H9 (cell line): ENCODE measurements around the gene RBM15. TPM values are rescaled to one million over a fixed set of nuclear protein-coding genes. Genes with fewer than 3 reads are reported as not detected.

Experiments used
- DNase-seq: peaks from one replicate; pipeline ENCODE4 v3.0.0-alpha.2; 2017
- H2AFZ ChIP-seq: one replicate; pipeline ENCODE4 v1.6.1; 2013; ENCODE audit warnings: mild to moderate bottlenecking, low read length, control low read depth, moderate library complexity
- H2AK5ac ChIP-seq: 2 replicates; pipeline ENCODE4 v1.6.1; 2013; ENCODE audit warnings: low read length, control low read depth, mixed read lengths; ENCODE audit not compliant: insufficient read length
- H2BK120ac ChIP-seq: one replicate; pipeline ENCODE4 v1.6.1; 2013; ENCODE audit warnings: low read depth, mild to moderate bottlenecking, low read length, control low read depth, inconsistent platforms; ENCODE audit not compliant: poor library complexity, severe bottlenecking
- H2BK12ac ChIP-seq: 2 replicates; pipeline ENCODE4 v1.6.1; 2013; ENCODE audit warnings: low read length, control low read depth, mixed read lengths, low read depth; ENCODE audit not compliant: insufficient read length
- H2BK15ac ChIP-seq: 2 replicates; pipeline ENCODE4 v1.6.1; 2013; ENCODE audit warnings: low read depth, low read length, control low read depth
- H2BK20ac ChIP-seq: one replicate; pipeline ENCODE4 v1.6.1; 2013; ENCODE audit warnings: low read depth, mild to moderate bottlenecking, low read length, control low read depth, inconsistent platforms; ENCODE audit not compliant: poor library complexity, severe bottlenecking
- H2BK5ac ChIP-seq: 2 replicates; pipeline ENCODE4 v1.6.1; 2013; ENCODE audit warnings: low read length, control low read depth, mixed read lengths; ENCODE audit not compliant: insufficient read length
- H3K14ac ChIP-seq: 2 replicates; pipeline ENCODE4 v1.6.1; 2013; ENCODE audit warnings: low read length, control low read depth; ENCODE audit not compliant: insufficient read depth
- H3K18ac ChIP-seq: 2 replicates; pipeline ENCODE4 v1.6.1; 2013; ENCODE audit warnings: low read depth, mild to moderate bottlenecking, mixed read lengths, low read length, control low read depth; ENCODE audit not compliant: insufficient read length
- H3K23ac ChIP-seq: 2 replicates; pipeline ENCODE4 v1.6.1; 2013; ENCODE audit warnings: low read length, control low read depth, mixed read lengths, low read depth; ENCODE audit not compliant: insufficient read length
- H3K23me2 ChIP-seq: 2 replicates; pipeline ENCODE4 v1.6.1; 2013; ENCODE audit warnings: low read depth, mild to moderate bottlenecking, mixed read lengths, low read length, control low read depth; ENCODE audit not compliant: insufficient read length, poor library complexity, severe bottlenecking
- H3K27ac ChIP-seq: 2 replicates; pipeline ENCODE4 v1.5.1; 2013; ENCODE audit warnings: low read length, control low read depth, mixed read lengths, low read depth; ENCODE audit not compliant: insufficient read length
- H3K27me3 ChIP-seq: 2 replicates; pipeline ENCODE4 v1.6.1; 2013; ENCODE audit warnings: low read length, control low read depth, inconsistent platforms; ENCODE audit not compliant: insufficient read depth
- H3K4ac ChIP-seq: 2 replicates; pipeline ENCODE4 v1.6.1; 2013; ENCODE audit warnings: low read depth, mild to moderate bottlenecking, control low read depth, inconsistent platforms, low read length, moderate library complexity
- H3K4me1 ChIP-seq: 2 replicates; pipeline ENCODE4 v1.6.1; 2013; ENCODE audit warnings: low read length, control low read depth, inconsistent platforms; ENCODE audit not compliant: insufficient read depth
- H3K4me2 ChIP-seq: 2 replicates; pipeline ENCODE4 v1.6.1; 2013; ENCODE audit warnings: low read length, control low read depth, mixed read lengths; ENCODE audit not compliant: insufficient read length, insufficient read depth
- H3K56ac ChIP-seq: 2 replicates; pipeline ENCODE4 v1.6.1; 2013; ENCODE audit warnings: low read depth, mild to moderate bottlenecking, mixed read lengths, low read length, control low read depth; ENCODE audit not compliant: insufficient read length
- H3K79me1 ChIP-seq: 2 replicates; pipeline ENCODE4 v1.6.1; 2013; ENCODE audit warnings: low read depth, mild to moderate bottlenecking, moderate library complexity, low read length, control low read depth, inconsistent platforms; ENCODE audit not compliant: insufficient read depth, poor library complexity, severe bottlenecking
- H3K79me2 ChIP-seq: 2 replicates; pipeline ENCODE4 v1.6.1; 2013; ENCODE audit warnings: low read length, control low read depth, inconsistent platforms; ENCODE audit not compliant: insufficient read depth
- H3K9ac ChIP-seq: 2 replicates; pipeline ENCODE4 v1.6.1; 2013; ENCODE audit warnings: low read length, control low read depth, mixed read lengths; ENCODE audit not compliant: insufficient read length; ENCODE audit errors: extremely low read depth
- H3K9me3 ChIP-seq: one replicate; pipeline ENCODE4 v1.6.1; 2013; ENCODE audit warnings: low read depth, low read length, inconsistent platforms; ENCODE audit not compliant: control insufficient read depth
- H3T11ph ChIP-seq: one replicate; pipeline ENCODE4 v1.6.1; 2013; ENCODE audit warnings: mild to moderate bottlenecking, low read length, control low read depth, inconsistent platforms
- H4K20me1 ChIP-seq: one replicate; pipeline ENCODE4 v1.6.1; 2013; ENCODE audit not compliant: control insufficient read depth, insufficient read length, insufficient read depth
- H4K5ac ChIP-seq: 2 replicates; pipeline ENCODE4 v1.6.1; 2013; ENCODE audit warnings: low read depth, mild to moderate bottlenecking, mixed read lengths, low read length, control low read depth; ENCODE audit not compliant: insufficient read length
- H4K8ac ChIP-seq: replicated peaks from 2 replicates; pipeline ENCODE4 v1.6.1; 2013; ENCODE audit warnings: low read length, control low read depth, mixed read lengths, low read depth; ENCODE audit not compliant: insufficient read length
- H4K91ac ChIP-seq: 2 replicates; pipeline ENCODE4 v1.6.1; 2013; ENCODE audit warnings: low read depth, mild to moderate bottlenecking, moderate library complexity, mixed read lengths, low read length, control low read depth; ENCODE audit not compliant: insufficient read length
- H3K27ac Mint-ChIP-seq, 3 experiments: 2 replicates in 2 of 3; 3 replicates in 1 of 3; pipeline ENCODE4 v1.8.0; 2020 to 2021; ENCODE audit warnings: mixed read lengths in 3 of 3, mild to moderate bottlenecking in 1 of 3, moderate library complexity in 1 of 3
- H3K27me3 Mint-ChIP-seq: 2 replicates; pipeline ENCODE4 v1.8.0; 2021; ENCODE audit warnings: low read depth, mild to moderate bottlenecking, moderate library complexity, mixed read lengths
- H3K36me3 Mint-ChIP-seq, 3 experiments: 2 replicates in 2 of 3; 3 replicates in 1 of 3; pipeline ENCODE4 v1.8.0; 2020 to 2021; ENCODE audit warnings: low read depth in 3 of 3, mixed read lengths in 3 of 3; ENCODE audit not compliant: insufficient read depth in 1 of 3
- H3K4me1 Mint-ChIP-seq, 2 experiments: 2 replicates each; pipeline ENCODE4 v1.8.0; 2020; ENCODE audit warnings: mixed read lengths in 2 of 2
- H3K4me3 Mint-ChIP-seq, 2 experiments: 2 replicates in 1 of 2; 3 replicates in 1 of 2; pipeline ENCODE4 v1.8.0; 2020 to 2021; ENCODE audit warnings: mild to moderate bottlenecking in 2 of 2, mixed read lengths in 2 of 2, moderate library complexity in 1 of 2
- H3K9me3 Mint-ChIP-seq, 2 experiments: 2 replicates in 1 of 2; 3 replicates in 1 of 2; pipeline ENCODE4 v1.8.0; 2020; ENCODE audit warnings: mild to moderate bottlenecking in 2 of 2, mixed read lengths in 2 of 2, moderate library complexity in 1 of 2
- CTCF ChIP-seq: fragments of 200-600 bp; sonication (generic); conservative IDR thresholded peaks from 3 replicates; pipeline ENCODE4 v1.8.0; 2021; ENCODE audit warnings: antibody characterized with exemption, mild to moderate bottlenecking
- WGBS: extraction: QIAGEN DNeasy Blood & Tissue Kit; methylation state at CpG from one replicate; pipeline ENCODE4 v1.1.7; 2013; ENCODE audit warnings: missing lambda C conversion rate, low lambda C conversion rate, mixed read lengths; ENCODE audit not compliant: insufficient read length; ENCODE audit errors: extremely low coverage; 5-methylcytosine and 5-hydroxymethylcytosine counted together
- total RNA-seq: library from RNA; stranded (reverse); gene quantifications from 2 replicates; pipeline ENCODE4 v1.2.1, GENCODE V29; 2021

Gene RBM15
- total RNA-seq, 1 experiment from 2014 or later, result 62.0 TPM

- Histone ChIP-seq H3K4me2 (no peak overlapping the region), H2AFZ (no peak overlapping the region), H4K20me1 (no peaks in the 10 kb centered on the region), H3K18ac (no peak overlapping the region), H3K4ac (no peak overlapping the region), H3K27me3 (no peaks in the 10 kb centered on the region), H2BK12ac (no peak overlapping the region), H3K23me2 (no peaks in the 10 kb centered on the region), H3K4me1 (no peaks in the 10 kb centered on the region), H3K56ac (no peak overlapping the region), H3K14ac (no peak overlapping the region), H3K9ac (no peak overlapping the region), H2BK15ac (no peak overlapping the region), H2AK5ac (no peak overlapping the region), H3K79me2 (no peaks in the 10 kb centered on the region; the same call in 1 of the 2 replicates), H4K5ac (no peak overlapping the region), H3K23ac (no peak overlapping the region), H2BK120ac (no peak overlapping the region), H2BK20ac (no peak overlapping the region), H2BK5ac (no peak overlapping the region), H3T11ph (no peak overlapping the region), H3K79me1 (peaks cover 6% of the 10 kb centered on the region), H3K9me3 (no peaks in the 10 kb centered on the region), H3K27ac (no peak overlapping the region), H4K8ac (no peak overlapping the region), H4K91ac (no peak overlapping the region)
- no peaks in the 10 kb centered on the region for H3K4me1 Mint-ChIP-seq
- no peak for DNase-seq
- no peak for TF ChIP-seq CTCF
- no peak overlapping the region for H3K27ac Mint-ChIP-seq
- no CpG with 5 or more reads among the region's 2 CpGs for WGBS
- no peak overlapping the region for H3K4me3 Mint-ChIP-seq
- H3K27me3 Mint-ChIP-seq, result no peaks in the 10 kb centered on the region
- peaks cover 14 to 50% (median 42%) of the 10 kb centered on the region in 3 experiments; a peak in 6 of 7 replicates for H3K36me3 Mint-ChIP-seq
- no peaks in the 10 kb centered on the region for H3K9me3 Mint-ChIP-seq
These were observed 21.3 kb downstream of the RBM15 start for GRCh38 chr1:110360431-110360830.
